Rectal smooth muscle tissue (tissue), 1 donor: Measurements from ENCODE around the gene IQUB.
"Not testable (repeated sequence)": the region's sequence is repeated elsewhere in the genome, so short reads cannot be mapped to it uniquely, and the experiment has no call there.

Experiments
- H3K27ac ChIP-seq: one replicate; pipeline ENCODE4 v1.7.0; 2013; ENCODE audit warnings: low read depth, low read length, inconsistent platforms
- H3K27me3 ChIP-seq: one replicate; pipeline ENCODE4 v1.7.0; 2013; ENCODE audit warnings: low read length; ENCODE audit not compliant: control insufficient read depth, insufficient read depth
- H3K36me3 ChIP-seq: one replicate; pipeline ENCODE4 v1.7.0; 2013; ENCODE audit warnings: low read length; ENCODE audit not compliant: control insufficient read depth, insufficient read depth
- H3K4me1 ChIP-seq: one replicate; pipeline ENCODE4 v1.7.0; 2013; ENCODE audit warnings: low read length; ENCODE audit not compliant: control insufficient read depth, insufficient read depth
- H3K4me3 ChIP-seq: one replicate; pipeline ENCODE4 v1.7.0; 2013; ENCODE audit warnings: low read length
- H3K9ac ChIP-seq: one replicate; pipeline ENCODE4 v1.7.0; 2013; ENCODE audit warnings: low read length

The IQUB gene

DNA sequence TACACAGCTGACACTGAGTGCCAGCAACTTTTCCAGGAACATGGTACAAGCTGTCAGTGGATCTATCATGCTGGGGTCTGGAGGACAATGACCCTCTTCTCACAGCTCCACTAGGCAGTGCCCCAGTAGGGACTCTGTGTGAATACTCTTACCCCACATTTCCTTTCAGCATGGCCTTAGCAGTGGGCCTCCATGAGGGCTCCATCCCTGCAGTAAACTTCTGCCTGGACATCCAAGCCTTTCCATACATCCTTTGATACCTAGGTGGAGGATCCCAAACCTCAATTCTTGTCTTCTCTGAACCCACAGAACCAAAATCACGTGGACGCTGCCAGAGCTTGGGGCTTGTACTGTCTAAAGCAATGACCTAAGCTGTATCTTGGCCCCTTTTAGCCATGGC, 116.8 kb downstream of the IQUB start:
- Histone ChIP-seq H3K27ac (no peak overlapping the region), H3K36me3 (no peaks in the 10 kb centered on the region), H3K4me1 (no peaks in the 10 kb centered on the region), H3K27me3 (no peaks in the 10 kb centered on the region), H3K9ac (no peak overlapping the region), H3K4me3 (no peak overlapping the region)

DNA sequence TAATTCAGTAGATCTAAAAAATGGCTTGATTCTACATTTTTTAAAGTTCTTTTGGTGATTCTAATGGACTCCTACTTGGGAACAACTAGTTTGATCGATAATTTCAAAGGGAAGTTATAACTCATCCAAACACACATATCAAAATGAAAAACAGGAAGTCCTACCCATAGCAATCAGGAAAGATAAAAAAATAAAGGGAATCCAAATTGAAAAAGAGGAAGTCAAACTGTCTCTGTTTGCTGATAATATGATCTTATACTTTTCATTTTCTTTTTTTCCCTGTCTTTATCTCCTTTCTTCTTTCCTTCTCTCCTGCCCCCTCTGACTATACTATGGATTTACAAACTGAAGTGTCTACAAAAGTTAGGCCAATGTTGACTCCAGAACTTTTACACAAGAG, 118.8 kb downstream of the IQUB start:
- no peak overlapping the region for H3K9ac ChIP-seq
- no peaks in the 10 kb centered on the region for H3K27me3 ChIP-seq
- no peaks in the 10 kb centered on the region for H3K36me3 ChIP-seq
- no peaks in the 10 kb centered on the region for H3K4me1 ChIP-seq
- no peak overlapping the region for H3K4me3 ChIP-seq
- no peak overlapping the region for H3K27ac ChIP-seq

DNA sequence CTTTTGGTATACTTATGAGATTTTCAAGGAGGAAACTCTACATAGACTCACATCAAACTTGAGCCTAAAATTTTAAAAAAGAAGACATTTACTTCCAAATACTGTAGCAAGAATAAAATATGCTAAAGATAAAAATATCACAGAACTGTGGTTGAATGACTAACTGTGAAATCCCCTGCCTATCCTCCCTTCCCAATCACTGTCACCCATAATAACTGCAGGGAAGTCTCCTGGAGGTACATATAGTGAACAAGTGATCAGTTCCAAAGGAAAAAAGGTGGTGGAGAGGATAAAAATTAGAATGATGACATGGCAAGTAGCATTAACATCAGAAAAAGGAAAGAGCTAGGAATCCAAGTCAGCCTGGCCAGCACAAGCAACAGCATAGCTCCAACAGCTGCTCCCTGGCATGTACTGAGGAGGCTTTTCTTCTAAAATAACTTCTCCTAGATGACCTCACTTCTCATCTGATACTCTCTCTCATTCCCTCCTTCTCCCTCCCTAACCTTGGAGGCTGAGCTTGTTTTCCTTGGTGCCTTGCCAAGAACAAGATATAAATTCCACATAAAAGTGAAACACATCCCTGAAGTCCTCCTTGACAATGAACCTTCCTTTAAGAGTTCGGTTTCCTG, 124.0 kb downstream of the IQUB start:
- H3K4me3 ChIP-seq, result no peak overlapping the region
- H3K9ac ChIP-seq, result no peak overlapping the region
- H3K27ac ChIP-seq, result peak overlapping the region; percentile 50
- no peaks in the 10 kb centered on the region for H3K4me1 ChIP-seq
- H3K27me3 ChIP-seq, result no peaks in the 10 kb centered on the region
- no peaks in the 10 kb centered on the region for H3K36me3 ChIP-seq

DNA sequence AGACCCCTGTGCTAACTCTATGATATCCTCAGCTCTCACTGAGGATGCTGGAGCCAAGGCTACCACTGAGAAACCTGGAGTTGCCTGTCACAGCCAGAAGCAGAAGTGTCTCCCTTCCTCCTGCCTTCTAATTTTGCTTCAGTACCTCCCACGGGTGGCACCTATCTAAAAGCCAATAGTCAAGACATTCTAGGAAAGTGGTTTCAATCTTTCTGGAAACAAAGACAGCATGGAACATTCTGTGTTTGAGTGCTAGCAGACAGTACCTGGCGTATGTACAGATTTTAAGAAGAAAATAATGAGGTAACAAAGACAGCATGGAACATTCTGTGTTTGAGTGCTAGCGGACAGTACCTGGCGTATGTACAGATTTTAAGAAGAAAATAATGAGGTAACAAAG, 126.4 kb downstream of the IQUB start:
- not testable (repeated sequence) for H3K27me3 ChIP-seq, H3K27ac ChIP-seq, H3K9ac ChIP-seq, H3K4me3 ChIP-seq, H3K4me1 ChIP-seq, H3K36me3 ChIP-seq
